GM23248 (cell line): ENCODE measurements around the gene DNAI7.

Source experiments
- EZH2 ChIP-seq: fragments of 200-600 bp; sonication (generic); IDR thresholded peaks from 2 replicates; pipeline ENCODE4 v1.6.1; 2018; ENCODE audit warnings: antibody characterized with exemption, mild to moderate bottlenecking; ENCODE audit not compliant: insufficient read depth, poor library complexity, severe bottlenecking
- EZH2phosphoT487 ChIP-seq: fragments of 200-600 bp; sonication (generic); IDR thresholded peaks from 2 replicates; pipeline ENCODE4 v1.6.1; 2018; ENCODE audit warnings: antibody characterized with exemption, moderate library complexity, mild to moderate bottlenecking, low read depth; ENCODE audit not compliant: insufficient read depth

DNA sequence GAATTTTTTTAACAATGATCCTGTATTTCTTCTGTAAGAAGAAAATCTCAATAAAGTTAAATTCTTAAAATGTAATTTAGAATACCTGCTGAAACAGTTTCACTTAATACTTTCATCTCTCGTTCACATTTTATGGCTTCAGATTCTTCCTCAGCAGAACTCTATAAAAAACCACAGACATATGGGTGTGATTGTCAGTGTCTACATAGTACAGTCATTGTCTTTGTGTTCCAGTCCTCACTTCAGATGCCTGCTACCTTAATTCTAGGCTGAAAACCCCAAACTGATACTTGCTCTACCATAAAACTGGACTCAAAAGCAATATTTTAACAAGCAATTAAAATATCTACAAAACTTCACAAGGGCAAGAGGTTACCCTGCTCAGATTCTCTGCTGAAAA lies 71.8 kb downstream of the DNAI7 start:
- TF ChIP-seq EZH2 (no peak), EZH2phosphoT487 (no peak)
